GM21447 (cell line): ENCODE measurements around the gene PSMG3.

Experiments
- ATAC-seq: cut with Tn5 transposase; IDR thresholded peaks from one replicate; pipeline ENCODE4 v1.9.1; 2021; ENCODE audit not compliant: unreplicated experiment

The PSMG3 gene, protein sequence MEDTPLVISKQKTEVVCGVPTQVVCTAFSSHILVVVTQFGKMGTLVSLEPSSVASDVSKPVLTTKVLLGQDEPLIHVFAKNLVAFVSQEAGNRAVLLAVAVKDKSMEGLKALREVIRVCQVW

GRCh38 chr7:1569833-1570632, at the start of gene PSMG3:
Gene PSMG3 (minus strand): TSS chr7:1570032. CDS start chr7:1569339, 693 bp downstream.
- peak; percentile 90 for ATAC-seq

GRCh38 chr7:1618475-1618874, 48.6 kb upstream of the PSMG3 start:
- no peak for ATAC-seq

- ATAC-seq = no peak
Measured at GRCh38 chr7:1617957-1618356, 48.1 kb upstream of the PSMG3 start.

DNA sequence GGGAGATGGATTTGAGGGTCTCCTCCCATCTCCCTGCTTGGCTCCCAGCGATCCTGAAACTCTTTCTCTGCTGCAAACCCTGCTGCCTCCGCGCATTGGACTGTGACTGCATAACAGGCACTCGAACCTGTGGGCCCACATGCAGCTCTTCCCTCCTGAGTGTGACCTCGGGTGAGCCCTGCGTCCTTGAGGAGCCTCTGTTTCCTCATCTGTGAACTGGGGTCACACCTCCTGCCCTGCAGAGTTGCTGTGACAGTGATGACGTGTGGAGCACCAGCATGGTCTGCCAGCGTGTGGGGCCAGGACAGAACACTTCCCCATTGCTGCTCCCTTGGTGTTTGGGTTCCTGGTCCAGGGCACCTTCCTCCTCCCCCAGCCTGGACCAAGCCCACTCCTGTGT, 46.9 kb upstream of the PSMG3 start:
- ATAC-seq = no peak

DNA sequence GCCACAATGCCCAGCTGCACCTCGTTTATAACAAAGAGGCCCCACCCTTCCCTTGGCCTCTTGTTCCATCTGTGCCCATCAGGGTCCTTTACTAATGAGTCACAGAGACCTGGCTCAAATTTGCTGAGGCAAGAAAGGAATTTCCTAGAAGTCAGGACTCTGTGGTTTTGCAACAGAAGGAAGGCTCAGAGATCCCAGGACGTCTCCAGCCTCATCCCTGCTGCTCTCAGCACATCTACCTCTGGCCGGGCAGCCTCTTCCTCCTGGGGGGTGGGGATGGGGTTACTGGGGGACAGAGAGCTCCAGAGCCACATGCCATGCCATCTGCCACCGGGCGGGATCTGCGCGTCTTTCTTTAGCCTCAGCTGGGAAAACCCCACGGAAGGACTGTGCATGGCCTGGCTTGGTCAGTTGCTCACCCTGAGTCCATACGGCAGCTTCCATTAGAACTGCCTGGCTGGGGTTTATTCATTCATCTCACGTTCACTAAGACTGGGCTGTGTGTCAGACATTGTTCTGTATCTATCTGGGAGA, 41.9 kb upstream of the PSMG3 start:
- ATAC-seq = no peak

DNA sequence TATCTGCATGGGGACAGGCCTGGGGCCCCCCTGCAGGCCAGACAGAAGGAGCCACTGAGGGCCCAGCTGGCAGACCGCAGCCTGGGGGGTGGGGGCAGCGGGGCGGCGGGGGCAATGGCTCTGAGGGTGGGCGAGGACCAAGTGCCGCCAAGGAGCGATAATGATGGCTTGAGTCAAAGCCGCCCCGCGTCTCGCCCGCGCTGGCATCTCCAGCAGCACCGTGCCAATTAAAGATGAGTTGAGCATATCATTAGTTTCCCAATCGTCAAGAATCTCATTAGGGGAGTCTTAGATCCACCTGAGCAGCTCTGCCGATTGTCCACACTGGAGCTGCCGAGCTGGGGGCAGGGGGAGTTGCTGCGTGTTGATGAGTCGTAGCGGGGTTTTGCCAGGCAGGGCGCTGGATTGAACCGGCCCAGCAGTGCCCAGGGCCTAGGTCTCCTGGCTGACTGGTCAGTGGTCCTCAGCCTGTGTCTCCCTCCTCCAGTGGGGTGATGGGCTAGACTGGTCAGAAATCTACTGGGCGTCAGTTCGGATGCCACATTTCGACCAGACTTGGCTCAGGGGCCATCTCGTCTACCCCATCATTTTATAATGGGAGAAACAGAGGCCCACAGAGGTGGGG, 41.0 kb upstream of the PSMG3 start:
- no peak for ATAC-seq

GRCh38 chr7:1610013-1610677, 40.3 kb upstream of the PSMG3 start:
- no peak for ATAC-seq

DNA sequence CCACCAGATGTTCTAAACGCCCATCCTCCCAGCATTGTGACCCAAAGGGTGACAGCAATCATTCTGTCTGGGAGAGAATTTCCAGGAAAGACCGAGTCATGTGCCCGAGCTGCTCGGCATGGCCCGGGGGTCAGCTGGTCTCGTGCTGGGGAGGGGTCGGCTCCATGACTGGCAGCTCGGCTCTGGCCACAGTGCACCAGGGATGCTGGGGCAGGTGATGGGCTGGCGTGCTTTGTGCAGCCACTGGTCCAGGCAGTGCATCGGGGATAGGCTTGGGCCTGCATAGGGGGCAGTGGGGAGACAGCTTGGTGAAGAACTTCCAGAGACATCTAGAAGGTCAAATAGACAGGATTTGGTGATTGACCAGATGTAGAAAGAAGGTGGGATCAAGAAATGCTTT, 39.2 kb upstream of the PSMG3 start:
- no peak for ATAC-seq

GRCh38 chr7:1608318-1608717, 38.5 kb upstream of the PSMG3 start:
- ATAC-seq = no peak

DNA sequence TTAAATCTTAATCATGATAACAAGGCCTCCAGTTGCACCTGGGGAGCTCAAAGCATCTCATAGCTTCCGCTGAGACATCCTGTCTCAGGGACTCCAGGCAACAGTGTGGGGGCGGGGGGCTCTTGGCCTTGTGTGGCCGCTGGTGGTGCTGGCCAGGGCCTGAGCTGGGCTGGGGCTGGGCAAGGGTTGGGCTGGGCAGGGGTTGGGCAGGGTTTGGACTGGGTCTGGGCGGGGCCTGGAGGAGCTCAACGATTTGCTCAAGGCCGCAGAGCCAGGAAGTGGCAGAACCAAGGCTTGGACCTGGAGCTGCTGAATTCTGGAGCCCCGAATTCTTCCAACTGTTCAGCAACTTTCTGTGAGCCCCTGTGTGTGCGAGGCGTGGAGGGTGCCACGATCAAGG, 37.9 kb upstream of the PSMG3 start:
- ATAC-seq = no peak

- no peak for ATAC-seq
Measured at GRCh38 chr7:1607001-1607400, 37.2 kb upstream of the PSMG3 start.

DNA sequence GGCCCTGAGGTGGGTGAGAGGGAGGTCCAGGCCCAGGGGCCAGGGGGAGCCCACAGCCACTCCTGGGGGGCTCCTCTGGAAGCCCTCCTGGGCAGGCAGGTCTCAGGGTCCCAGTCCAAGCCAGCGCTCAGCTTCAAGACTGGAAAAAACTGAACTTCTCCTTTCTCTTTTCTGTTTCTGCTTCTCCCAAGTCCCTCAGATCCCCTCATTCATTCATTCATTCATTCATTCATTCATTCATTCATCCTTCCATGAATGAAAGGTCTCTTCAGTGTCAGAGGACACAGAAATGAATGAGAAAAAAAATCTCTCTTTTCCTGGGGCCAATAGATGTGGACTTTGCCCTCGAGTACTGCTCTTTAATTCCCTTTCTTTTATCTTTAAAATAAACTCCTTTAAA, 34.6 kb upstream of the PSMG3 start:
- no peak for ATAC-seq

DNA sequence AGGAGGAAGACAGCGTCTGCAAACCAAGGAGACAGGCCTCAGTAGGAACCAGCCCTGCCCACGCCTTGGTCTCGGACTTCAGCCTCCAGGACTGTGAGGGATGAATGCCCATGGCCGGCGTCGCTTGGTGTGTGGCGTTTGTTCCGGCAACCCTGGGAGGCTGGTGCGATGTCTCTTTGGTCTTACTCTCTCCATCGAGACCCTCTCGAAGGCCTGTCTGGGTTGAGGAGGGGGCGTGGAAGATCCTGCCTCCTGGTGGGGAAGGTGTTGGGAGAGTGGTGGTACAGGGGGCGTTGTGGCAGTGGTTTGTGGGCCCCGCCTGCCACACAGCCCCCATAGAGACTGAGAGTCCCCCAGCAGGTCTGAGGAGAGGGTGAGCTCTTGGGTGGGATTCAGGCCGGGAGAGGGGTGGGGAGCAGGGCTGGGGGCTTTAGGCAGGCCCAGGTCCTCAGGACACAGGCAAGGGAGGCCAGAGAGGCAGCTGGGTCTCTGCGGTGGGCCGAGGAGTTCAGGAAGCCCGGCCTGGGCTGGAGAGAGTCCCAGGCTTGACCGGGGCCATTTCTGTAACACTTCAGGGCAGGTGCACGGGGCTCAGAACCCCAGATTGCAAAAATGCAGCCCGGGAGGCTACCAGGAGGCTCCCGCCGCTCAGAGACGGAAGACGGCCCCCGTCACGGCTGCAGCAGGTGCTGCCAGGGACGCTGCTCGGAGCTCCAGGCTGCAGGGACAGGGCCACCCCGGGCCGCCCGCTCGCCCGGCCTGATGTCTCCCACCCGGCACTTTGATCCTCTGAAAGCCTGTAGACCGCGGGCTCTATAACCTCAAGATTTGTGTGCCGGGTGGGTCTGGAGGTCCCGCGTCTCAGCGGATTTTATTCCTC, 33.8 kb upstream of the PSMG3 start:
- ATAC-seq = no peak

DNA sequence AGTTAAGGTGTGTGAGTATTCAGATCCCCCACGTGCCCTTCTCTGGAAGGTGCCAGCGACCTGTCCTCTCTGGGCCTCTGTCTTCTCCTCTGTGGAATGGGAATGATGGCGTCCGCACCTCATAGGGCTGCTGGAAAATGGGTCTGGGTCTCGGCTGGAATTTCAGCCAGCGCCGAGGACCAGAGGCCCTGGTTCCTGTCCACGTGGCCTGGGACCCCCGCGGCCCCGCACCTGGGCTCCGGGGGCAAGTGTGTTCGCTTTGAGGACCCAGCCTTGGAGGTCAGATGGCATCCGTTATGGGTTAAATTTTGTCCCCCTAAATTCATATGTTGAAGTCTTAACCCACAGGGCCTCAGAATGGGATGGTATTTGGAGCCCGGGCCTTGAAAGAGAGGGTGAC, 32.6 kb upstream of the PSMG3 start:
- ATAC-seq = no peak

DNA sequence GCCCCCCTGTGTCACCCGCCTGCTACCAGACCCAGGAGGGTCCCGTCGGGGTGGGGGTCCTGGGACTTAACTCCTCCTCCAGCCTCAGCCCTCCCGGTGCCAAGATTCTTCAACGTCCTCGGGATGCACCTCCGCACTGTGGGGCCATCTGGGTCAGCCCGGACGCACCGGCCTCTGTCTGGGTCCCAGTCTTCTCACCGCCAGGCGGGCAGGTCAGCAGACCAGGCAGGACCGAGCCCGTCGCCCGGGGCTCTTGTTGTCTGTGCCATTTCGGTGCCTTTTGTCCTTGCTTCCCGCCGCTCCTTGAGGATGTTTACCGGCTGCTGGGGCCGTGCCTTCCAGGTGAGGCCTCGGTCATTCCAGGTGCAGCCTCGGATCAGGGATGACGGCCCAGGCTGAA, 32.1 kb upstream of the PSMG3 start:
- no peak for ATAC-seq

- ATAC-seq = no peak
Measured at GRCh38 chr7:1599640-1600395, 30.0 kb upstream of the PSMG3 start.

GRCh38 chr7:1598961-1599639, 29.3 kb upstream of the PSMG3 start:
- no peak for ATAC-seq

DNA sequence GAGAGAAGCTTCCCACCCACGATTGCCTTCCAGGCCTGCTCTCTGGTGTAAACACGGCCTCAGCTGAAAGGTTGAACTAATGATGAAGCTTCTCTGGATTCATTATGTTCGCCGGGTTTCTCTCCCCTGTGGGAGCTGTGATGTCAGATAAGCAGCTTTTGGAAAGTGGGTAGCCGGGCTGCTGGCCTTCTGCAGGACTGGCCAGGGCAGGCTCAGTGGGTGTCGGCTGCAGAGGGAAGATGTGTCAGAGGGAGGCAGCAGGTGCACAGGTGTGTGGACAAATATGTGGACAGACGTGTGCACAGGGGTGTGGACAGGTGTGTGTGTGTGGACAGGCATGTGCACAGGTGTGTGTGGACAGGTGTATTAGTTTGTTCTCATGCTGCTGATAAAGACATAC, 28.5 kb upstream of the PSMG3 start:
- no peak for ATAC-seq

DNA sequence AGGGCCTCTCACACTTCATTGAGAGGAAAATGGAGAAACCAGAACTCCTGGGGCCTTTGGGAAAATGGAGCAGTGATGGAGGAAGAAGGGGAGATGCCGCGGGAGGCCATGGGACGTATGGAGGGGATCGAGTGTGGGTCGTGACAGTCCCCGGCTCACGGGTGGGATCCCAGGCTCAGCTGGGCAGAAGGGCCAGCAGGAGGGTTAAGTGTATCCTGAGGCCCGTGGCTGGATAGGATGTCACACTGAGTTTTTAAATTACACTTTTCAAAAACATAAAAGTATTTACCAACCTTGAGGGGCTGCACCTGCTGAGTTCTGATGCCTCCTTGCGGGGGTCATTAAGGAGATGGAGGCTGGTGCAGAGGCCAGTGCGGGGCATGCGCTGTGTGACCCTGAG, 28.0 kb upstream of the PSMG3 start:
- ATAC-seq = no peak
